NCI-H2227 (cell line): Measurements from ENCODE around the gene TCEAL4.
"Not testable (repeated sequence)": the region's sequence is repeated elsewhere in the genome, so short reads cannot be mapped to it uniquely, and the experiment has no call there.

Experiments
- DNase-seq: peaks from one replicate; lab custom pipeline; 2025; ENCODE audit not compliant: unreplicated experiment; lab: John Stamatoyannopoulos, UW

TCEAL4 gene

GRCh38 chrX:103586659-103587058 lies 1.3 kb downstream of the TCEAL4 start:
- no peak for DNase-seq

- DNase-seq = not testable (repeated sequence)
Measured at GRCh38 chrX:103592295-103592694, 7.0 kb downstream of the TCEAL4 start.

GRCh38 chrX:103595202-103595601 lies 9.9 kb downstream of the TCEAL4 start:
- not testable (repeated sequence) for DNase-seq

GRCh38 chrX:103607364-103608305 lies 22.3 kb downstream of the TCEAL4 start, which contains the start of gene TCEAL3:
TCEAL3 (plus strand) TSS chrX:103607963; CDS start chrX:103609065, 1,102 bp downstream.
- peak; percentile 86 for DNase-seq

GRCh38 chrX:103608306-103608963 lies 23.1 kb downstream of the TCEAL4 start:
- peak; percentile 26 for DNase-seq

GRCh38 chrX:103610282-103610681 lies 25.0 kb downstream of the TCEAL4 start:
- no peak for DNase-seq

- DNase-seq = no peak
Measured at GRCh38 chrX:103613362-103613890, 28.1 kb downstream of the TCEAL4 start.

- no peak for DNase-seq
Measured at GRCh38 chrX:103614999-103615398, 29.7 kb downstream of the TCEAL4 start.

- no peak for DNase-seq
Measured at GRCh38 chrX:103615781-103616371, 30.6 kb downstream of the TCEAL4 start.

- no peak for DNase-seq
Measured at GRCh38 chrX:103616676-103617186, 31.4 kb downstream of the TCEAL4 start.

GRCh38 chrX:103624111-103624510 lies 38.8 kb downstream of the TCEAL4 start:
- peak; percentile 65 for DNase-seq

- DNase-seq = no peak
Measured at GRCh38 chrX:103626855-103627254, 41.5 kb downstream of the TCEAL4 start.

GRCh38 chrX:103628386-103629317 lies 43.3 kb downstream of the TCEAL4 start, which contains the start of gene TCEAL1:
TCEAL1 (plus strand) TSS chrX:103628975; CDS start chrX:103629917, 942 bp downstream.
- DNase-seq = peak; percentile 76

- DNase-seq = peak; percentile 88
Measured at GRCh38 chrX:103629318-103630170, 44.2 kb downstream of the TCEAL4 start.

GRCh38 chrX:103630171-103630511 lies 44.8 kb downstream of the TCEAL4 start:
- DNase-seq = no peak

GRCh38 chrX:103631145-103631544 lies 45.8 kb downstream of the TCEAL4 start:
- DNase-seq = no peak

- no peak for DNase-seq
Measured at GRCh38 chrX:103635436-103635835, 50.1 kb downstream of the TCEAL4 start.
